GM12801 (cell line): ENCODE measurements around the gene IQGAP3.

Source experiments
- TF ChIP-seq, protein P1 (sequence below): IDR thresholded peaks from one replicate; pipeline ENCODE4 v1.5.1; 2011; ENCODE audit warnings: control low read depth; ENCODE audit not compliant: insufficient read length; ENCODE audit errors: extremely low read depth

IQGAP3 gene

GRCh38 chr1:156510709-156511108, 61.7 kb downstream of the IQGAP3 start:
- TF ChIP-seq, protein P1, sequence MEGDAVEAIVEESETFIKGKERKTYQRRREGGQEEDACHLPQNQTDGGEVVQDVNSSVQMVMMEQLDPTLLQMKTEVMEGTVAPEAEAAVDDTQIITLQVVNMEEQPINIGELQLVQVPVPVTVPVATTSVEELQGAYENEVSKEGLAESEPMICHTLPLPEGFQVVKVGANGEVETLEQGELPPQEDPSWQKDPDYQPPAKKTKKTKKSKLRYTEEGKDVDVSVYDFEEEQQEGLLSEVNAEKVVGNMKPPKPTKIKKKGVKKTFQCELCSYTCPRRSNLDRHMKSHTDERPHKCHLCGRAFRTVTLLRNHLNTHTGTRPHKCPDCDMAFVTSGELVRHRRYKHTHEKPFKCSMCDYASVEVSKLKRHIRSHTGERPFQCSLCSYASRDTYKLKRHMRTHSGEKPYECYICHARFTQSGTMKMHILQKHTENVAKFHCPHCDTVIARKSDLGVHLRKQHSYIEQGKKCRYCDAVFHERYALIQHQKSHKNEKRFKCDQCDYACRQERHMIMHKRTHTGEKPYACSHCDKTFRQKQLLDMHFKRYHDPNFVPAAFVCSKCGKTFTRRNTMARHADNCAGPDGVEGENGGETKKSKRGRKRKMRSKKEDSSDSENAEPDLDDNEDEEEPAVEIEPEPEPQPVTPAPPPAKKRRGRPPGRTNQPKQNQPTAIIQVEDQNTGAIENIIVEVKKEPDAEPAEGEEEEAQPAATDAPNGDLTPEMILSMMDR = no peak

GRCh38 chr1:156509424-156510034, 62.8 kb downstream of the IQGAP3 start:
- TF ChIP-seq, protein P1 = no peak

- TF ChIP-seq, protein P1 = no peak
Observed at GRCh38 chr1:156508955-156509234, 63.5 kb downstream of the IQGAP3 start.

DNA sequence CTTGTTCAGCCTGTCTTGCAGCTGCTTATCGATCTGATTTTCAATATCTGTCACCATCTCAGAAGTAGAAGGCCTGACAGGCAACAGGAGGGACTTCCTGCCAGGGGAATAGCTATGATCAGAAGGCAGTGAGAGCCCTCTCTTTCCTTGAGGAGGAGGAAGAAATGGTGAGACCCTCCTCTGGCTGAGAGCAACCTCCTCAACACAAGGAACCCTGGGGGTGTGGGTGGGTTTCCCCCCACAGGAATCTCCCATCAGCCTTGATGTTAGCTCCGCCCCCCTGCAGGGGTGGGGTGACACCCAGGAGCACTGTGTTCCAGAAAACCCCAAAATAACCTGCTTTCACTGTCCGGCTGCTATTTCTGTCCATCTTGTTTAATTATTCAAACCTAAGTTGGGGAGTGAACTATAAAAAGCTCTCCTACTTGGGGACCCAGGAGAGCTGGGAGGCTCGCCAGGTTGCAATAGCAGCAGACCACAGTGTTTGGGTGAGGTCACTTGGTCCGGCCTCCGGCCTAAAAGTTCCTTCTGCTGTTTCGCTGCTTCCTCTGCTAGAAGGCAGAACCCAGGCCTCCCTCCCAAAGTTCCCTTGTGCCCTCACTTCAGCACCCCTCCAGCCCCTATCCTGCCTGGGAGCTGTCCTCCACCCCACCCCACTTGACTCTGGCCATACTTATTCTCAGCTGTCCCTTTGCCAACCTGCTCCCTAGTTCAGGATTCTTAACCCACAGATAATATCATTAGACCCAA, 64.0 kb downstream of the IQGAP3 start:
- TF ChIP-seq, protein P1 = no peak

DNA sequence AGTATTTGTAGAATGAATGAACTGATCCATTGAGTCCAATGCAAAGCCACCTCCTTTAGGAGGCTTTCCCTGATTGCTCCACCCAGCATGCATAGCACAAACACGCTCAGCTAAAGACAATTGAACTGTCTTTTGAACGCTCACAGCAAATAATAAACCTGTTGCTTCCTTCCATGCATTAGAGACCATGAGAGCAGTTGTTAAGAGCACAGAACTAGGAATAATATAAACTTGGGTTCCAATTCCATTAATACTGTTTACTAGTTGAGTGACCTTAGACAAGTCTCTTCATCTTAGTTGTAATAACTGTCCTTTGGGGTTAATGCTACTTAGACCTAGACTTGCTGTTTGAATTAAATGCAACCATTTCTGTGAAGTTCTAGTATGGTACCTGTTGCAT, 65.9 kb downstream of the IQGAP3 start:
- TF ChIP-seq, protein P1 = no peak

DNA sequence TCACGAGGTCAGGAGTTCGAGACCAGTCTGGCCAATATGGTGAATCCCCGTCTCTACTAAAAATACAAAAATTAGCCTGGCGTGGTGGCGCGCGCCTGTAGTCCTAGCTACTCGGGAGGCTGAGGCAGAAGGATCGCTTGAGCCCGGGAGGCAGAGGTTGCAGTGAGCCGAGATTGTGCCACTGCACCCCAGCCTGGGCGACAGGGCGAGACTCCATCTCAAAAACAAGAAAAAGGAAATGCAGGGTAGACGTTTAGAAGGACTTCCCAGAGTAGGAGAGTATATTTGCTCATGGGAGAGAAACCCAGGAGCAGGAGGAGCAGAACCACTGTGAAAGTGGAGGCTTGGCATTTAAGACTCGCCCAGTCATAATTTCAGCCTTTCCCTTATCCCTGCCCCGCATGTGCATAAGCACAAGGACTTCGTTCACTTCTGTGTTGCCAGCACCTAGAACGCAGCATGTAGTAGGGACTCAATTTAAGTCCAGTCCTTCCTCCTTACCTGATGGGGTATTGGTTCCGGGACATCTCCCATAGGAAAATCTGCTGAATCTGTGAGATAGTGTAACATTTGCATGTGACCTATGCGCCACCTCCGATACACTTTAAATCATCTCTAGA, 66.6 kb downstream of the IQGAP3 start:
- TF ChIP-seq, protein P1 = no peak

- TF ChIP-seq, protein P1 = no peak
Observed at GRCh38 chr1:156504821-156505678, 67.3 kb downstream of the IQGAP3 start.
